ENCODE data around the gene SSTR3.
"Not testable (repeated sequence)": the region's sequence is repeated elsewhere in the genome, so short reads cannot be mapped to it uniquely, and the experiment has no call there.

- not testable (repeated sequence) for TF ChIP-seq POLR2A (IDR thresholded peaks at IDR 0.05); POLR2AphosphoS5 (IDR thresholded peaks at IDR 0.05); CTCF (IDR thresholded peaks at IDR 0.05); EP300 (IDR thresholded peaks at IDR 0.05; ENCODE audit: low read depth)
These were observed 21.1 kb upstream of the SSTR3 start for GRCh38 chr22:37233371-37233750.

All from transverse colon (tissue), 4 donors.